SK-N-SH treated with all-trans-retinoic acid at 6 μM for 48 hours (cell line): ENCODE results near the gene LYSET.

Experiments used
- CREB5 ChIP-seq: fragments of 250-450 bp; sonication (Bioruptor Pico); IDR thresholded peaks from 2 replicates; pipeline ENCODE4 v1.5.1; 2020; ENCODE audit warnings: low read depth, mild to moderate bottlenecking, moderate library complexity
- GLIS3 ChIP-seq: fragments of 250-450 bp; sonication (Bioruptor Pico); IDR thresholded peaks from 2 replicates; pipeline ENCODE4 v1.5.0; 2020; ENCODE audit warnings: mild to moderate bottlenecking, moderate library complexity
- PATZ1 ChIP-seq: fragments of 250-450 bp; sonication (Bioruptor Pico); IDR thresholded peaks from 2 replicates; pipeline ENCODE4 v1.8.0; 2020; ENCODE audit warnings: mild to moderate bottlenecking, moderate library complexity, borderline replicate concordance
- RARB ChIP-seq: fragments of 250-450 bp; sonication (Bioruptor Pico); IDR thresholded peaks from 2 replicates; pipeline ENCODE4 v1.8.0; 2021; ENCODE audit warnings: mild to moderate bottlenecking, moderate library complexity
- SNAI2 ChIP-seq: fragments of 250-450 bp; sonication (Bioruptor Pico); IDR thresholded peaks from 2 replicates; pipeline ENCODE4 v1.5.0; 2020; ENCODE audit warnings: mild to moderate bottlenecking, moderate library complexity
- TOX ChIP-seq: fragments of 250-450 bp; sonication (Bioruptor Pico); IDR thresholded peaks from 2 replicates; pipeline ENCODE4 v1.8.0; 2021; ENCODE audit warnings: mild to moderate bottlenecking, moderate library complexity, borderline replicate concordance

- no peak for TF ChIP-seq TOX (CRISPR knock-in tag)
- TF ChIP-seq PATZ1 (CRISPR knock-in tag): no peak
- TF ChIP-seq SNAI2: no peak; the same call in 1 of the 2 replicates
- no peak for TF ChIP-seq CREB5 (CRISPR knock-in tag)
- TF ChIP-seq GLIS3 (CRISPR knock-in tag): no peak
- no peak for TF ChIP-seq RARB
These were observed 21.8 kb downstream of the LYSET start, which contains the start of the genes GON7 and UBR7 for GRCh38 chr14:93206793-93207467.
